ENCODE results near the gene PFN3.
A peak's percentile ranks its signal among the peaks of the same experiment; 100 is the strongest.

- TF ChIP-seq, protein P1, sequence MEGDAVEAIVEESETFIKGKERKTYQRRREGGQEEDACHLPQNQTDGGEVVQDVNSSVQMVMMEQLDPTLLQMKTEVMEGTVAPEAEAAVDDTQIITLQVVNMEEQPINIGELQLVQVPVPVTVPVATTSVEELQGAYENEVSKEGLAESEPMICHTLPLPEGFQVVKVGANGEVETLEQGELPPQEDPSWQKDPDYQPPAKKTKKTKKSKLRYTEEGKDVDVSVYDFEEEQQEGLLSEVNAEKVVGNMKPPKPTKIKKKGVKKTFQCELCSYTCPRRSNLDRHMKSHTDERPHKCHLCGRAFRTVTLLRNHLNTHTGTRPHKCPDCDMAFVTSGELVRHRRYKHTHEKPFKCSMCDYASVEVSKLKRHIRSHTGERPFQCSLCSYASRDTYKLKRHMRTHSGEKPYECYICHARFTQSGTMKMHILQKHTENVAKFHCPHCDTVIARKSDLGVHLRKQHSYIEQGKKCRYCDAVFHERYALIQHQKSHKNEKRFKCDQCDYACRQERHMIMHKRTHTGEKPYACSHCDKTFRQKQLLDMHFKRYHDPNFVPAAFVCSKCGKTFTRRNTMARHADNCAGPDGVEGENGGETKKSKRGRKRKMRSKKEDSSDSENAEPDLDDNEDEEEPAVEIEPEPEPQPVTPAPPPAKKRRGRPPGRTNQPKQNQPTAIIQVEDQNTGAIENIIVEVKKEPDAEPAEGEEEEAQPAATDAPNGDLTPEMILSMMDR (optimal IDR thresholded peaks at IDR 0.05 in 1 of 3, IDR thresholded peaks at IDR 0.05 in 1 of 3, conservative IDR thresholded peaks at IDR 0.05 in 1 of 3; ENCODE audit: extremely low read depth in 1 of 3, insufficient read depth in 2 of 3, low read length in 3 of 3) = peak in 2 of 3 experiments; percentile 45 to 85
- TF ChIP-seq EZH2 (IDR thresholded peaks at IDR 0.05; ENCODE audit: low read length) = no peak
Observed at GRCh38 chr5:177403792-177404640, 3.6 kb upstream of the PFN3 start.

Measured in keratinocyte (primary cell).